Nephron (organoid): ENCODE data around the gene PNP.
A peak's percentile ranks its signal among the peaks of the same experiment; 100 is the strongest.
"Not testable (repeated sequence)": the region's sequence is repeated elsewhere in the genome, so short reads cannot be mapped to it uniquely, and the experiment has no call there.

ENCODE experiments used
- H3K27ac Mint-ChIP-seq, 3 experiments: 2 replicates each; pipeline ENCODE4 v1.8.0; 2020; ENCODE audit warnings: mixed read lengths in 3 of 3, mild to moderate bottlenecking in 2 of 3, moderate library complexity in 1 of 3
- H3K27me3 Mint-ChIP-seq: 2 replicates; pipeline ENCODE4 v1.8.0; 2021; ENCODE audit warnings: low read depth, mild to moderate bottlenecking, moderate library complexity, mixed read lengths
- H3K36me3 Mint-ChIP-seq: 2 replicates; pipeline ENCODE4 v1.8.0; 2020; ENCODE audit warnings: low read depth, mixed read lengths
- H3K4me1 Mint-ChIP-seq: 2 replicates; pipeline ENCODE4 v1.8.0; 2020; ENCODE audit warnings: mixed read lengths
- H3K4me3 Mint-ChIP-seq, 3 experiments: 2 replicates each; pipeline ENCODE4 v1.8.0; 2020; ENCODE audit warnings: mild to moderate bottlenecking in 3 of 3, mixed read lengths in 3 of 3, moderate library complexity in 2 of 3
- H3K9me3 Mint-ChIP-seq: 2 replicates; pipeline ENCODE4 v1.8.0; 2020; ENCODE audit warnings: mixed read lengths
- CTCF ChIP-seq, 3 experiments: fragments of 200-600 bp; sonication (generic); IDR thresholded peaks; one replicate each; pipeline ENCODE4 v1.5.0; 2021; ENCODE audit warnings: antibody characterized with exemption in 3 of 3; ENCODE audit not compliant: unreplicated experiment in 3 of 3

PNP gene

GRCh38 chr14:20435582-20436362 lies 33.4 kb upstream of the PNP start, which contains the start of gene KLHL33:
KLHL33 (minus strand) TSS chr14:20436166; CDS start chr14:20435811, 355 bp downstream.
- no peak for TF ChIP-seq CTCF (IDR thresholded peaks at IDR 0.05; ENCODE audit: unreplicated experiment in 3 of 3)
- Mint-ChIP-seq H3K36me3 (no peaks in the 10 kb centered on the region), H3K4me3 (peak within 1 kb of the TSS; percentile 40 to 62 (median 47)), H3K27ac (no peak within 1 kb of the TSS), H3K4me1 (no peaks in the 10 kb centered on the region), H3K27me3 (peaks cover 38% of the 10 kb centered on the region), H3K9me3 (no peaks in the 10 kb centered on the region)

GRCh38 chr14:20436363-20436755 lies 32.8 kb upstream of the PNP start:
- Mint-ChIP-seq H3K4me3 (no peak overlapping the region), H3K36me3 (no peaks in the 10 kb centered on the region), H3K9me3 (no peaks in the 10 kb centered on the region), H3K27ac (no peak overlapping the region), H3K4me1 (no peaks in the 10 kb centered on the region), H3K27me3 (peaks cover 38% of the 10 kb centered on the region)
- no peak for TF ChIP-seq CTCF (IDR thresholded peaks at IDR 0.05; ENCODE audit: unreplicated experiment in 3 of 3)

- TF ChIP-seq CTCF (IDR thresholded peaks at IDR 0.05; ENCODE audit: unreplicated experiment in 3 of 3): no peak
- Mint-ChIP-seq H3K4me1 (no peaks in the 10 kb centered on the region), H3K9me3 (no peaks in the 10 kb centered on the region), H3K4me3 (no peak overlapping the region), H3K27me3 (peaks cover 33% of the 10 kb centered on the region), H3K36me3 (peaks cover 11% of the 10 kb centered on the region), H3K27ac (no peak overlapping the region)
Measured at GRCh38 chr14:20438664-20439063, 30.5 kb upstream of the PNP start.

- Mint-ChIP-seq H3K4me1 (no peaks in the 10 kb centered on the region), H3K4me3 (no peak overlapping the region), H3K9me3 (no peaks in the 10 kb centered on the region), H3K27me3 (peaks cover 22% of the 10 kb centered on the region), H3K27ac (no peak overlapping the region), H3K36me3 (peaks cover 11% of the 10 kb centered on the region)
- TF ChIP-seq CTCF (IDR thresholded peaks at IDR 0.05; ENCODE audit: unreplicated experiment in 3 of 3): no peak
Measured at GRCh38 chr14:20440465-20440864, 28.7 kb upstream of the PNP start.

- TF ChIP-seq CTCF (IDR thresholded peaks at IDR 0.05; ENCODE audit: unreplicated experiment in 3 of 3): no peak
- Mint-ChIP-seq H3K4me3 (no peak overlapping the region), H3K27ac (no peak overlapping the region), H3K9me3 (no peaks in the 10 kb centered on the region), H3K4me1 (no peaks in the 10 kb centered on the region), H3K27me3 (peaks cover 18% of the 10 kb centered on the region), H3K36me3 (peaks cover 11% of the 10 kb centered on the region)
Measured at GRCh38 chr14:20440882-20441281, 28.3 kb upstream of the PNP start.

GRCh38 chr14:20441461-20441860 lies 27.7 kb upstream of the PNP start:
- Mint-ChIP-seq H3K27ac (no peak overlapping the region), H3K4me3 (no peak overlapping the region), H3K4me1 (no peaks in the 10 kb centered on the region), H3K27me3 (peaks cover 15% of the 10 kb centered on the region), H3K9me3 (no peaks in the 10 kb centered on the region), H3K36me3 (peaks cover 11% of the 10 kb centered on the region)
- TF ChIP-seq CTCF (IDR thresholded peaks at IDR 0.05; ENCODE audit: unreplicated experiment in 3 of 3): no peak

- H3K4me1 Mint-ChIP-seq, H3K4me3 Mint-ChIP-seq, H3K9me3 Mint-ChIP-seq: not testable (repeated sequence)
Measured at GRCh38 chr14:20443650-20444049, 25.6 kb upstream of the PNP start.

More at GRCh38 chr14:20443650-20444049, 25.6 kb upstream of the PNP start:
- H3K27me3 Mint-ChIP-seq, H3K27ac Mint-ChIP-seq: not testable (repeated sequence)
- H3K36me3 Mint-ChIP-seq: peaks cover 28% of the 10 kb centered on the region
